Stimulated activated naive CD4-positive, alpha-beta T cell (primary cell): Measurements from ENCODE around the gene CHPF.

ENCODE experiments used
- DNase-seq, 6 experiments: peaks; one replicate each; lab custom pipeline; 2025; lab: John Stamatoyannopoulos, UW

CHPF gene

GRCh38 chr2:219512524-219513216, 30.9 kb downstream of the CHPF start:
- DNase-seq: no peak

DNA sequence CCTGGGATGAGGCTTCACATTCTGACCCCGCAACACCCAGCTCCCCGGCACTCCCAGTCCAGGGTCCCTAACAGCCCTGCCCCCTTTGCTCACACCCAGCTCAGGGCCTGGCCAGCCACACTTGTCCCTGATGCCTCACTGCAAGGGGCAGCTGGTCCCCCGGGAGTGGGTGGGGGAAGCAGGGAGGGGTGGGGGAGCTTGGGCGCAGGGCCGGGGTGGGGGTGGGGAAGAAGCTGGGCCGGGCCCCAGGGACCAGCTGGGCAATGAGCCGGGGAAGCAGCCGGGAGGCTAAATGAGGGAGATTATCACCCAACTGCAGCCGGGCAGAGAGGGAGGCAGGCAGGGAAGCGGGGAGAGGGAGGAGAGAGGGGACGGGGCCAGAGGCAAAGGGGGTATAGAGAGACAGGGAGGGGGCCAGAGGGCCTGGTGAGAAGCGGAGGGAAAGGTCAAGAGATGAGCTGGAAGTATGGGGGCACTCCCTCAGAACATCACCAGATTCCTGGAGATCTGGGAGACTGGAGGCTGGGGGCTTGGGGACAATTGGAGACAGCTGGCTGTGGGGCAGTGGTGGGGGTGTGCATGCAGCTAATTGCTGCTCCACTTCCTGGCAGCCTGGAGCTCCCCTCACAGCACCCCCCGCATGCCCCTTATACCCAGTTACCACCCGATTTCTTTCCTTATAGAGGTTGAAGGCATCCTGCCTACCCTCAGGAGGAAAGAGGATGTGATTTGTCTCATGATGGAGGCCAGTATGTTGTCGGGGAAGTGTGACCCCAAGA, 31.9 kb downstream of the CHPF start:
- no peak for DNase-seq

GRCh38 chr2:219510512-219511135, 33.0 kb downstream of the CHPF start:
- no peak for DNase-seq

GRCh38 chr2:219509780-219510511, 33.7 kb downstream of the CHPF start:
- peak; percentile 14 to 47 (median 38) for DNase-seq

DNA sequence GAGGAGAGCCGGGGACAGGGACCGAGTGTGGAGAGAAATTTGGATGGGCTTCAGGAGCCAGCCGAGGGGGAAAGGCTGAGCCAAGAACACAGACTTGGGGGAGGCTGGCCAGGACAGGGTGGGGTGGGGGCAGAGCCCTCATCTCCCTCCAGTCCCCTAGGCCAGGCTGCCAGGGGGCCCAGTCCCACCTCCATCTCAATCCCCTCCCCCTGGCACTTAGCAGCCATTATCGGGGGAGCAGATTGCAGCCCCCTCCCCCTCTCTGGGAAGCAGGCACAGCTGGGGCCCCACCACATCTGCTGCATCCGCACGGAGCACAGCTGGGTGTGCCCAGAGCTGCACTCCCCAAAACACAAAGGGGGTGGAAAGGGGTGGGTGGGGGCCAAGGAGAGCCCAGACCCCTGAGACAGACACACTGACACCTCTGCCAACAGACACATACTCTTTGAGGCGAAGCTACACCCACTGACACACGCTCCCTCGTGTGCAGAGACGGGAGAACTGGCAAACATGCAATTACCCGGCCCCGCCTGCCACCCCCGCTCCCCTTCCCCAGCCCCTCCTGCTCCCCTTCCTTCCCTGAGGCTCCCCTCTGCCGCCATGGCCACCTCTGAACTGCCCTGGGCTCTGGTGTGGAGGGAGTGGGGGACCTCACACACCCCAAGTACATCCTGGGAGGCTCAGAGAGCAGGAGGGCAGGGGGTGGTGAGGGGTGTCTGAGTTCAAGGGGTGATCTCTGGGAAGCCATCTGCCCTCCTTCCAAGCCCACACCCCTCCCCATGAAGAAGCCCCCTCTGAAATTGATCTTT, 34.4 kb downstream of the CHPF start:
- DNase-seq: no peak

- no peak for DNase-seq
Observed at GRCh38 chr2:219508444-219508734, 35.2 kb downstream of the CHPF start.

GRCh38 chr2:219507581-219508443, 35.8 kb downstream of the CHPF start:
- DNase-seq: no peak

DNA sequence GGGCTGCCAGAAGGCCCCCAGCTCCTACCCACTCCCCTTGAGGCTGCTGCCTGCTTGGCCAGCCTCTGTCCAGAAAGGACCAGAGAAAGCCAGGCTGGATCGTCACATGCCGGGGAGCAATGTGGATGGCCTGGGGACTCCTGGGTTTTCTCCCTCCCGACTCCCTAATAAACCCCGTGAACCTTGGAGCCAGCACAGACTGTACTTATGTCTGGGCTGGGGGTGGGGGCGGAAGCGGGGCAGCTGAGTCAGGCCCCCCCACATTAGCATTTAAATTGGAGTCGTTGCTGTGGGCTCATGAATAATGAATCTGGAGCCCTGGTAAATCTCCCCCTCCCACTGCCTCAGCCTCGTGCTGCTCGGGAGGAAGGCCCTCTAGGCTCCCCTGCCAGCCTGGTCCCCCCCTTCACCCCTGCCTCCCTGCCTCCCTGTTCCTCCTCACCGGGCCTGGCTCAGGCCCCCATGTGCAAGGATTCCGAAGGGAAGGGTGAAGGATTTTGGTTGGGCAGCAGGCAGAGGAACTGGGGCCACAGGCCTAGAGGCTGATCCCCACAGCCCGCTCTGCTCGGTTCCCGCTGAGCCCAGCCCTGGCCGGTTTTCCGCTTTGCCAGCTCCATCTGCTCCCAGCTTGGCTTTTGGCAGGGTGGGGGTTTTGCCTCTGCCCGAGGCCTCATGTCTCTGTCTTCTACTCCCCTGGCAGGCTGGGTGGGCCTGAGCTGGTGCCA, 36.6 kb downstream of the CHPF start:
- no peak for DNase-seq

GRCh38 chr2:219506153-219506801, 37.3 kb downstream of the CHPF start:
- DNase-seq: no peak

DNA sequence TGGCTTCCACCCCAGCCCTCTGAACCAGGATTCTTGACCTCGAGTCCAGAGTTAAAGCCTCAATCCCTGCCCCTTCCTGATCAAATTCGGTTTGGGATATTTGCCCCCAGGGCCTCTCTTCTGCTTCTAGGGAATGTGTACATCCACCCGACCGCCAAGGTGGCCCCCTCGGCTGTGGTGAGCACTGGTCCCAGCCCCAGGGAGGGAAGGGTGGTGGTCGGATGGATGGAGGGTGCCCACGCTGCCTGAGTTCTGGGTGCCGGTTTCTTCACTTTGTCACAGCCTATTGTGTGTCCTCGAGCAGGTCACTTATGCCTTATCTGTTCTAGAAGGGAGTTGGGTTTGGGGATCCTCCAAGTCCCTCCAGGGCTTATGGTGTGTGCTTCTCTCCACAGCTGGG, 38.0 kb downstream of the CHPF start:
- no peak for DNase-seq

DNA sequence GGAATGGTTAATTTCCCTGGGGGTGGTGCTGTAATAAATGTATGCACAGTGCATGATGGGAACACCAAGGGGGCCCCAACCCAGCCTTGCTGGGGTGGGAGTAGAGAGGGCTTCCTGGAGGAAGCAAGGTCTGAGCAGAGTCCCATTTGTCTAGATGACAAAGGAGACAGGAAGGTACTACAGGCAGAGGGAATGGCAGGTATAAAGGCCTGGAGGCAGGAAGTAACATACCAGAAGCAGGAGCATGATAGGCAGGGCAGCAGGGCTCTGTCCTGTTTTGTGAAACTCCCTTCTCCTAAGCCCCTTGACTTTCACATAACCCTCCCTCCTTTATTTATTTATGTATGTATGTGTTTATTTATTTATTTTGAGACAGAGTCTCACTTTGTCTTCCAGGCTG, 41.0 kb downstream of the CHPF start:
- no peak for DNase-seq

- DNase-seq: no peak
Observed at GRCh38 chr2:219501849-219502248, 41.8 kb downstream of the CHPF start.

DNA sequence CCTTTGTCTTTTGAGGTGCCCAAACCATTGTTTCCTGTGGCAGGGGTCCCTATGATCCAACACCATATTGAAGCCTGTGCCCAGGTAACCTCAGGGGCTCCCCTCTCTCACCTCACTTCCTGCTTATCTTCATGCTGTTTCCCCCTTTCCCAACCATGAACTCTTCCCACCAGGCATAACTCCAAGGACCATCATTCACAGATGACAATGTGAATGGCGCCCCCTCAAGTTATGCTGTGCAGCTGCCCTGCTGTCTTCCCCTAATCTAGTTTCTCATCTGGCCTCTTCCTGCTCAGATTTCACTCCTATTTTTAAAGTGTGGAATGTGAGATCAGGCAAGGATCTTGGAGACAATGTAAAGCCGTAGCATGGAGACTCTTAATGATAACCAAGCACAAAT, 43.5 kb downstream of the CHPF start:
- no peak for DNase-seq

DNA sequence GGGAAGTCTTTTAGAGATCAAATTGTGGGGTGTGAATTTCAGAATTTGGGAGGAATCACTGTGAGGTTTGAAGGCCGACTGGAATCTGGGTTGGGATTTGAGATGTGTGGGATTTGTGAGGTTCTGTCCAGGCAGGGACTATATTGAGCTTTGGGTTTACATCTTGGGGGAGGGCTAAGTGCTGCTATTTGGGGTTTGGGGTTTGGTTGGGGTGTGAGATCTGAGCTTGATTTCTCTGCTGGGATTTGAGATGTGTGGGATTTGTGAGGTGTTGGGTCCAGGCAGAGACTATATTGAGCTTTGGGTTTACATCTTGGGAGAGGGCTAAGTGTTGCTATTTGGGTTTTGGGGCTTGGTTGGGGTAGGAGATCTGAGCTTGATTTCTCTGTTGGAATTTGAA, 44.1 kb downstream of the CHPF start:
- DNase-seq: no peak

DNA sequence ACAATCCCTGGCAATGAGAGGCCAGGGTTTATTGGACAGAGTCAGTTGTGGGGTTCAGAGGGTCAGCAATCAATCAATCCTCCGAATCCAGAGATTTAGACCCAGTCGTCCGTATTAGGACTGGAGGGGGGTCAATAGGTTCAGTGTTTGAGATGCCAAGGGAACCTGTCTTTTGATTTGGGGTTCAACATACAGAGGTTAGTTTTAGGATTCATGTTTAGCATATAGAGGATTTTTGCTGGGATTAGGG, 44.6 kb downstream of the CHPF start:
- DNase-seq: no peak

DNA sequence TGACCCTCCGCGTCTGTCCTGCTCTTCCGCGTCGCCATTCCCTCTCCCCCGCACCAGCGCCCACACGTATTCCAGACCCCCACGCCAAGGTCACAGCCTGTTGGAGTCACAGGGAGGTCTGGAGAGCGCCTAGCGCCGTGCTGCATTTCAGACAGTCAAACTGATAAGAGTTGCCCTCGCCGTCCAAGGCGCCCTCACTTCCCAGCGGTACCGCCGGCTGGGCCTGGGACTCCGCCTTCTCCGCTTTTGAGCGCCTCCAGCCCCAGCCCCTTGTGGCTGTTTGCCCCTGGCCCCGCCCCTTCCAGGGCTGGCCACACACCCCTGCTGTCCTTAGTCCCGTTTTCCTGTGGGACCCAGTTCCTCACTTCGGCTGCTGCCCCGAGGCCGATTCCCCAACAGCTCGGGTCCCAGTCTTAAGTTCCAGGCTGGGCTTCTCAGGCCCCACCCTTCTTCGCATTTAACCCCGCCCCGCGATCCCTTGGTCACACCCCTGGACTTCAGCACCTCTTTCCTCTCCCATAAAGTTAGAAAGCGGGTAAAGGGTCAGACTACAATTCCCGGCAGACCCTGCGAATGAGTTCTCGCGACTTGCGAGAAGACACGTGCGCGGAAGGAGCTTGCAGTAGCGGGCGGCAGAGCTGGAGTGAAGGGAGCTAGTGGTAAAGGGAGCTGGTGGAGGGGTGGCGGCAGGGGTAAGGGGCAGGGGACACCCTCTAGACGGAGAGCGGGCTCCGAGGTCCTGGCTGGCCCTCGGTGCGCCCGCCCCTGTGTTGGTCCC, 45.1 kb downstream of the CHPF start, which contains the start of gene GMPPA:
TSS of gene GMPPA (plus strand) at position 612 of the 778 bp plus-strand sequence. CDS start 1,085 bp downstream, outside the sequence.
- DNase-seq: peak; percentile 78 to 91 (median 88)

DNA sequence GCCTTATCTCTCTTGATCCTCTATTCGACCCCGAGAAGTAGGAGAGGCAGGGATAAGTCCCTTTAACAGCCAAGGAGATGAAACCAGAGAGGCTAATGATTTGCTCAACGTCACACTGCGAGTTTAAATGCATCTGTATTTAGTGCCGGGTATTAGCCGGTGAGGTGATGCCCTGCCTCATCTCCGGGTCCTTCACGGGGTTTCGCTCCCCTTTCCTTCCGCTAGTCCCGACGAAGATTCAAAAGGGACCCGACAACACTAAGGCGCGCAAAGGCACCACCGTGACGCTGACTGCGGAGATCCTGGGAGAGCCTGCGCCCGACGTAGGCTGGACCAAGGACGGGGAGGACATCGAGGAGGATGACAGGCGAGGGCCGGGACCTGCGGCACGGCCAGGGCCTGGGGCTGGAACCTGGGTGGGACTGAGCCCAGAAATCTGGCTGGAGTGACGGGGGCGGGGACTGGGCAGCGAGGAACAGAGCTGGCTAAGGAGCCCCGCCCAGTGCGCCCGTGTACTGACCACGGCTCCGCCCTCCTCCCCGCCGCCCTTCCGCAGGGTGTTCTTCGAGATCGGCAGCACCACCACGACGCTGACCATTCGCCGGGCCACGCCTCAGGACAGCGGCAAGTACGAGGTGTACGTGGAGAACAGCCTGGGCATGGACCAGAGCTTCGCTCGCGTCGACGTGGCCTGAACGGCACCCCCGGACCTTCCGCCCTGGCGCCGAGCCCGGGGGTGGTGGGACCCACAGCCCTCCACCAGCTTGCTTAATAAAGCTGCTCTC, 45.9 kb downstream of the CHPF start:
- peak in 5 of 6 experiments; percentile 8 to 27 (median 15) for DNase-seq
